Measurements from ENCODE around the gene SPINK7.
"Not testable (repeated sequence)": the region's sequence is repeated elsewhere in the genome, so short reads cannot be mapped to it uniquely, and the experiment has no call there.

The SPINK7 gene

GRCh38 chr5:148309019-148309418, 3.2 kb upstream of the SPINK7 start:
- DNase-seq (ENCODE audit: extremely low read depth, low read depth), result no peak
- TF ChIP-seq, protein P1, sequence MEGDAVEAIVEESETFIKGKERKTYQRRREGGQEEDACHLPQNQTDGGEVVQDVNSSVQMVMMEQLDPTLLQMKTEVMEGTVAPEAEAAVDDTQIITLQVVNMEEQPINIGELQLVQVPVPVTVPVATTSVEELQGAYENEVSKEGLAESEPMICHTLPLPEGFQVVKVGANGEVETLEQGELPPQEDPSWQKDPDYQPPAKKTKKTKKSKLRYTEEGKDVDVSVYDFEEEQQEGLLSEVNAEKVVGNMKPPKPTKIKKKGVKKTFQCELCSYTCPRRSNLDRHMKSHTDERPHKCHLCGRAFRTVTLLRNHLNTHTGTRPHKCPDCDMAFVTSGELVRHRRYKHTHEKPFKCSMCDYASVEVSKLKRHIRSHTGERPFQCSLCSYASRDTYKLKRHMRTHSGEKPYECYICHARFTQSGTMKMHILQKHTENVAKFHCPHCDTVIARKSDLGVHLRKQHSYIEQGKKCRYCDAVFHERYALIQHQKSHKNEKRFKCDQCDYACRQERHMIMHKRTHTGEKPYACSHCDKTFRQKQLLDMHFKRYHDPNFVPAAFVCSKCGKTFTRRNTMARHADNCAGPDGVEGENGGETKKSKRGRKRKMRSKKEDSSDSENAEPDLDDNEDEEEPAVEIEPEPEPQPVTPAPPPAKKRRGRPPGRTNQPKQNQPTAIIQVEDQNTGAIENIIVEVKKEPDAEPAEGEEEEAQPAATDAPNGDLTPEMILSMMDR (IDR thresholded peaks at IDR 0.05; ENCODE audit: low read depth, low read length), result no peak

GRCh38 chr5:148309746-148310145, 2.5 kb upstream of the SPINK7 start:
- DNase-seq (ENCODE audit: extremely low read depth, low read depth), result no peak
- TF ChIP-seq, protein P1 (IDR thresholded peaks at IDR 0.05; ENCODE audit: low read depth, low read length), result no peak

GRCh38 chr5:148311484-148311883, 739 bp upstream of the SPINK7 start:
- TF ChIP-seq, protein P1 (IDR thresholded peaks at IDR 0.05; ENCODE audit: low read depth, low read length), result no peak
- DNase-seq (ENCODE audit: extremely low read depth, low read depth), result no peak

DNA sequence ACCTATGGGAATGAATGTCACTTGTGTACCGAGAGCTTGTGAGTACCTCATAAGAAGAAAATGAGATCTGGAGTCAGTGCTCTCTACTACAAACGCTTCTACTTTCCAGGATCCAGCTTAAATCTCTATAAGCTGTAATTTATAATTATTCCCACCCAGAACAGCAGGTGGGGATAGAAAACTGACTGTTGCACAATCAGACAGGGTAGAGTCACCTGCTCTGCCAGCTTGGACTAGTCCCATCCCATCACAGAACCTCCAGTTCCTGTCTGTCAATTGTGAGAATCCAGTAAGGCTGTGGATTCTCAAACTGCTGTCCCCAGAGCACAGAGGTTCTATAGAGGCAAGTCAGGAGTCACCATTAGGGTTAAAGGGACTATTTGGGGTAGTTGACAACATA, 2.0 kb downstream of the SPINK7 start:
- no peak for DNase-seq (ENCODE audit: extremely low read depth, low read depth)
- TF ChIP-seq, protein P1 (IDR thresholded peaks at IDR 0.05; ENCODE audit: low read depth, low read length), result no peak

GRCh38 chr5:148314731-148315130, 2.5 kb downstream of the SPINK7 start:
- TF ChIP-seq, protein P1 (IDR thresholded peaks at IDR 0.05; ENCODE audit: low read depth, low read length), result no peak
- no peak for DNase-seq (ENCODE audit: extremely low read depth, low read depth)

DNA sequence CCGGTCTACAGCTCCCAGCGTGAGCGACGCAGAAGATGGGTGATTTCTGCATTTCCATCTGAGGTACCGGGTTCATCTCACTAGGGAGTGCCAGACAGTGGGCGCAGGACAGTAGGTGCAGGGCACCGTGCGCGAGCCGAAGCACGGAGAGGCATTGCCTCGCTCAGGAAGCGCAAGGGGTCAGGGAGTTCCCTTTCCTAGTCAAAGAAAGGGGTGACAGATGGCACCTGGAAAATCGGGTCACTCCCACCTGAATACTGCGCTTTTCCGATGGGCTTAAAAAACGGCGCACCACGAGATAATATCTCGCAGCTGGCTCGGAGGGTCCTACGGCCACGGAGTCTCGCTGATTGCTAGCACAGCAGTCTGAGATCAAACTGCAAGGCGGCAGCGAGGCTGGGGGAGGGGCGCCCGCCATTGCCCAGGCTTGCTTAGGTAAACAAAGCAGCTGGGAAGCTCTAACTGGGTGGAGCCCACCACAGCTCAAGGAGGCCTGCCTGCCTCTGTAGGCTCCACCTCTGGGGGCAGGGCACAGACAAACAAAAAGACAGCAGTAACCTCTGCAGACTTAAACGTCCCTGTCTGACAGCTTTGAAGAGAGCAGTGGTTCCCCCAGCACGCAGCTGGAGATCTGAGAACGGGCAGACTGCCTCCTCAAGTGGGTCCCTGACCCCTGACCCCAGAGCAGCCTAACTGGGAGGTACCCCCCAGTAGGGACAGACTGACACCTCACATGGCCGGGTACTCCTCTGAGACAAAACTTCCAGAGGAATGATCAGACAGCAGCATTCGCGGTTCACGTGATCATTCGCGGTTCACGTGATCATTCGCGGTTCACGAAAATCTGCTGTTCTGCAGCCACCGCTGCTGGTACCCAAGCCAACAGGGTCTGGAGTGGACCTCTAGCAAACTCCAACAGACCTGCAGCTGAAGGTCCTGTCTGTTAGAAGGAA, 8.1 kb downstream of the SPINK7 start:
- not testable (repeated sequence) for DNase-seq (ENCODE audit: extremely low read depth, low read depth)

GRCh38 chr5:148333262-148333849, 21.1 kb downstream of the SPINK7 start:
- TF ChIP-seq, protein P1 (IDR thresholded peaks at IDR 0.05; ENCODE audit: low read depth, low read length), result no peak
- DNase-seq (ENCODE audit: extremely low read depth, low read depth), result no peak

All from AG09319 (cell line).